HG02798 (cell line): Measurements from ENCODE around the gene AGTRAP.
A peak's percentile ranks its signal among the peaks of the same experiment; 100 is the strongest.

Experiments
- ATAC-seq: cut with Tn5 transposase; IDR thresholded peaks from one replicate; pipeline ENCODE4 v1.9.1; 2021; ENCODE audit warnings: mild to moderate bottlenecking; ENCODE audit not compliant: unreplicated experiment, poor library complexity

The AGTRAP gene

DNA sequence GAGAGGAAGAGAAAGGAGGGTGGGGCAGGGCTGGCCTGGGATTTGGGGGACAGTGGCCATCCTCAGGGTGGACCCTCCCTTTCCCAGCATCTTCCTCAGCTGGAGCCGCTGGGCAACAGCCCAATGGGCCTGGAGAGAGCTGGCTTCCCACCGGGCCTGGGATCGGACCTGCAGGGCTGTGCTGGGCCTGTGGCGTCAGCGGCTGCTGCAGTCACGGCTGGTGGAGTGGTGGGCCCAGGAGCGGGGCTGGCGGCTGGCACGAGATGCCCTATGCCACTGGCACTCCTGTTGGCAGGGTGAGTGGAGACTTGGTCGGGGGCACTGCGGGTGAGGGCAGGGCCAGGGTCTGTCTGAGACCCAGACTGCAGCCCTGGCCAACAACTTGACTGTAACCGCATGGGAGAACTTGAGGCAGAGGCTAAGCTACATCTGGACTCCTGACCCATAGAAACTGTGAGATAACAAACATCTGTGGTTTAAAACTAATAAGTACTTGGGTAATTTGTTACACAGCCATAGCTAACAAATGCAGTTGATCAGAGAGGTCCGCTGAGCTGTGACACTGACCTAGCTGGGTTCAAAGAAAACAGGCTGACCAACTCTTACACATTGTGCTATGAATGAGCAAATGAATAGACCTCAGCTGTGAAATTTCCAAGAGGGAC is 43.9 kb downstream of the AGTRAP start:
- no peak for ATAC-seq

- ATAC-seq, result no peak
Measured at GRCh38 chr1:11780380-11781147, 44.6 kb downstream of the AGTRAP start.

- no peak for ATAC-seq
Measured at GRCh38 chr1:11781297-11781696, 45.4 kb downstream of the AGTRAP start.

DNA sequence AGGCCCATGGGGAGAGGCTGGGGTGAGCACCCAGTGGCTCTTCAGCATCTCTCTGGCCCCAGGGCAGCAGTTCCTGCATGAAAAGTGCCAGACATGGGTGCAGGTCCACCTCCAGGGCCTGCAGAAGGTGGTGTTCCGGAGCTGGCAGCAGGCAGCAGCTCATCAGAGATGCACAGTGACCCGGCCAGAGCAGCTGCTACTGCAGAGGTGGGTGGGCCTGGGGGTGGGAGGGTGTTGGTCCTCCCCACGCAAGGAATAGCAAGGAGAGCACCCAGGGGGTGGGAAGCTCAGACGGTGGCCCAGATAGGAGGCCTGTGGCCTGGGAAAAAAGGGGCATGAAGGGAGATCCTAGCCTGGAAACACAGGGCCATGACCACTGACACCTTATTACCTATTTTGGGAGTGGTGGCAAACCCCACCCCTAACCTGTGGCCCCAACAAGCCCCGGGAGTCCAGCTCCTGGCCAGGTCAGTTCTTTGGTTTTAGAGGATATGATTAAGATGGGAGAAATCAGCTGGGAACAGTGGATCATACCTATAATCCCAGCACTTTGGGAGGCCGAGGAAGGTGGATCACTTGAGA is 46.3 kb downstream of the AGTRAP start:
- ATAC-seq, result no peak

GRCh38 chr1:11783556-11783955 is 47.6 kb downstream of the AGTRAP start:
- no peak for ATAC-seq

GRCh38 chr1:11784256-11784992 is 48.5 kb downstream of the AGTRAP start:
- ATAC-seq, result no peak

GRCh38 chr1:11784993-11785769 is 49.2 kb downstream of the AGTRAP start:
- peak; percentile 53 for ATAC-seq

DNA sequence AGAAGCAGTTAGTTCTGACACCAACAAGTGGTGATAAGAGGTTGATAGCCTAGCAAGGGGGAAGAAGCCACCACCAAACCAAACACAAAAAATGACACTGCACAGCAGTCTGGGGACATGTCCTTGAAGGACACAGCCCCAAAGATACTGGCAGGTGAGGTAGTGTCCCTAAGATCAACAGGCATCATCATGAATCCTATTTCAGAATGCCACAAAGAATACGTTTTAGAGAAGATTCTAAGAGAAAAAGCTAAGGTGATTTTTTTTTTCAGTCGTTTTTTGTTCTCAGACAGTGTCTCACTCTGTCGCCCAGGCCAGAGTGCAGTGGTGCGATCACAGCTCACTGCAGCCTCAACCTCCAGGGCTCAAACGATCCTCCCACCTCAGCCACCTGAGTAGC is 50.2 kb downstream of the AGTRAP start:
- ATAC-seq, result no peak

- no peak for ATAC-seq
Measured at GRCh38 chr1:11787251-11787803, 51.4 kb downstream of the AGTRAP start.

- ATAC-seq, result no peak
Measured at GRCh38 chr1:11787804-11788436, 52.0 kb downstream of the AGTRAP start.

DNA sequence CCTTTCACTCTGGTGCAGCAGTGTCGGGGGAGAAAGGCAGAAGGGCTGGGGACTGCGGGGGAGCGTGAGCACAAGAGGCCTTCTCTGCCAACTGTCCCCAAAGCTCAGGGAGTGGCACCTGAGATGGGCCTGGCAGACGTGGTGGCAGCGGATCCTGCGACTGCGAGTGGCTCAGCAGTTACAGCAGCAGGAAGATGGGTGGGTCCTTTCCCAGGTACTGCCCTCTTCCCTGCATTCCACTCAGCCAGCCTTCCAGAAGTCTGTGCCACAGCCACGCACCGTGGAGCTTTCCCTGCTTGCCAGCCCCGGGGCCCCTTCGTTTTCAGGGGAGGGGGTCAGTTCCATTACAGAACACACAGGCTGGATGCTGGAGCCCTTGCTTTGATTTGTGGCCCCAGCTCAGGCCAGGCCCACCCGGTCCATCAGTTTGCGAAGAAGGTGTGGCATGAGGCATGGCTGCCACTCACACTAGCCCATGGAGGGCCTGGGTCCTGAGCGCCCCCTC is 52.7 kb downstream of the AGTRAP start:
- no peak for ATAC-seq

DNA sequence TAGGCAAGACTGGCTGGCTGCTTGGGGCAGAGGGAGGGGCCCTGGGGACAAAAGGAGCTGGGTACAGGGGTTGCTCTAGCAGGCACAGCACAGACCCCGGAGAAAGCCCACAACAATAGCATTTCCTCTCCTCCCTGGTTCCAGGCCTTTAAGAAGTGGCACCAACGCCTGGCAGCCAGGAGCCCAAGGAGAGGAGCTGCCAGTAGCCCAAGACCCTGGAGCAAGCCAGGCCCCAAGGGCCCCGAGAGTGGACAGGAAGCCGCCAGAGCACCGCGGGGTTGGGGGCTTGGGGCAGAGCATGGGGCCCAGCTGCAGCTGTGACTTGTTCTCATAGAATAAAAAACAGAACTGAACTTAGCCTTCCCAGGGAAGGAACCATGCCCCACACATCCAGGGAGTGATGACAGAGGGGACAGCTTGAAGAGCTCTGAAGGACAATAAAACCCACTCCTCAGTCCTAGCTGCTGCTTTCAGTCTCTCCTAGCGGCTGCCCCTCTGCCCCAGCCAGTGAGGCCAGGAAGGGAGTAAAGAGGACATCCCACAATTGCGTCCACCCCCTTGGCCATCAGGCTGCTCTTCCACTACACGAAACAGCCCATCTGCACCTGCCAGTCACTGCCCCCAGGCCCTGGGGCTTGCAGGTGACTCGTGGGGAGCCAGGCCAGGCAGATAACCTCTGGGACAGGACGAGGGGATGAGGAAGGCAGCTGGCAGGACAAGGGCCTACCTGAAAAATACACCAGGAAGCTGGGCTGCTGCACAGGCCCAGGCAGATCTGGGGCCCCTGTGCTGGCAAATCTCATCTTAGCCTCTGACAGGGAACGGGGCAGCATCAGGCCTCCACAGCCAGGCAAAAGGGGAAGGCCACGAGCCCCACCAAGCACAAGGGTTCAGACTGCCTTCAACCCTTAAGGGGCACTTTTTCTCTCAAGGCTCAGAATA is 53.5 kb downstream of the AGTRAP start:
- no peak for ATAC-seq

DNA sequence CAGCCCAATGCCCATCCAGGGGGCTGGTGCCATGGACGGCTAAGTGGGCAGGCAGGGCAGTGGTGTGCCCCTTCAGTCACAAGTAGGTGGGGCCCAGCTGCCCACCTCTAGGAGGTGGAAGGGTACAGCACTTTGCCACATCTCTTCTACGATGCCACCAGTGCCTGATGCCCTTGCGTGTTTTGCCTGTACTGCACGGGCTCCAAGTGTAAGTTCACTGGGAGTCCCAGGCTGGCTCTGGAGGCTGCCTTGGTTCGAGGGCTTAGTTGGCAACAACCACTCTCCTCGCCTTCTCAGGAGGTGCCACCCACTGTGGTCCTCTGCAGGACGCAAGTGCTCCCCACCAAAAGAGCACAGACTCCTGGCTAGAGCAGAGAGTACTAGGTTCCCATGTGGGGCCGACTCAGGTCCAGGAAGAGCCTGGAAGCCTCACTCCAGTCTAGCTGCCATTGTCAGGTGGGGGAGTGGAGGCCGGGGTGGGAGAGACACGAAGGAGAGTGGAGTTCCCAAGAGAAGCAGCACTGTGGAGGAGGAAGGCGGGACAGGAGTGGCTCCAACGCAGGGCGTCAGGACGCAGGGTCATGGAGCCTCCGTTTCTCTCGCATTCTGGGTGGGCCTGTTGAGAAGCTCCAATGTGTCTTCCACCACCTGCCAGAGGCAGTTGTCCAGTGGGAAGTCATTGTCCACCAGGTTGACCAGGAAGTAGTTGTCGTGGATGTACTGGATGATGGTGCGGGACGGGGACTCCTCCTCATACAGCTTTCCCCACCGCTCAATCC is 54.4 kb downstream of the AGTRAP start:
- no peak for ATAC-seq

GRCh38 chr1:11790880-11791715 is 55.2 kb downstream of the AGTRAP start:
- no peak for ATAC-seq

DNA sequence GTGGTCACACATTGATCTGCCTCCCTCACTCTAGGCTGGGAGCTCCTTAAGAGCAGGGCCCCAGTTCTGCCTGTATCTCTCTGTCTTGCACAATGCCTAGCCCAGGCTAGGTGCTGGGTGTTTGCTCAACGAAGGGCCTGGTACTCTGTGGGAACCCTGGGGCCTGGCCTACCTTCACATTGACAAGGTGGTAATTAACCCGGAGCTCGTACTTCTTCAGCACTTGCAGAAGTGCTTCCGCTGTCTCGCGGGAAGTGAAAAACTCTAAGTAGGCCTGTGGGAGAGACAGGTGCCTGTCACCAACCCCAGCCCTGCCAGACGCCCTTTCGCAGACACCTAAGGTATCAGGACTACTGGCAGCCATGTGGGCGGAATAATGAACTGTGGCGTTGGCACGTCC is 56.2 kb downstream of the AGTRAP start:
- no peak for ATAC-seq

- no peak for ATAC-seq
Measured at GRCh38 chr1:11793819-11794218, 57.9 kb downstream of the AGTRAP start.
